AG09319 (cell line): ENCODE data around the gene OLA1.

ENCODE experiments used
- DNase-seq: peaks from one replicate; pipeline ENCODE4 v3.0.0-alpha.2; 2010; ENCODE audit warnings: low read depth; ENCODE audit errors: extremely low read depth
- TF ChIP-seq, protein P1 (sequence below): IDR thresholded peaks from 2 replicates; pipeline ENCODE4 v1.5.1; 2011; ENCODE audit warnings: low read depth, mild to moderate bottlenecking, inconsistent platforms, low read length, moderate library complexity

The OLA1 gene

DNA sequence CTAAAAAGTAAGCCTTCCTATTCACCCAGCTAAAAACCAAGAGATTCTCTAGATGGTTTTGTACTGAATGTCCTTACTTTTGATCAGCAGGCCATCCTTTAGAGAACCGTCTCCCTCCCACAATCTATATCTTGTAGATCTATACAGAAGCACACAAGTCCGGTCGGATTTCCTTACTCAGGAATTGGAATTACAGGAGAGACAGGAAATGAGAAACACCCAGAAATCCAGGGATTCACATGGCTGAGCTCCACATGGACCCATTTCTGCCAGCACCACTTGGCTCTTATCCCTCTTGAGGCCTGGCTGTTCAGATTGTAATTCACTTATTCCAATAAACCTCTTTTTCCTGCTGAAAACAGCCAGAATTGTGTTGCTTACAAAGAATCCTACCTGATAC, 4.5 kb downstream of the OLA1 start:
- TF ChIP-seq, protein P1, sequence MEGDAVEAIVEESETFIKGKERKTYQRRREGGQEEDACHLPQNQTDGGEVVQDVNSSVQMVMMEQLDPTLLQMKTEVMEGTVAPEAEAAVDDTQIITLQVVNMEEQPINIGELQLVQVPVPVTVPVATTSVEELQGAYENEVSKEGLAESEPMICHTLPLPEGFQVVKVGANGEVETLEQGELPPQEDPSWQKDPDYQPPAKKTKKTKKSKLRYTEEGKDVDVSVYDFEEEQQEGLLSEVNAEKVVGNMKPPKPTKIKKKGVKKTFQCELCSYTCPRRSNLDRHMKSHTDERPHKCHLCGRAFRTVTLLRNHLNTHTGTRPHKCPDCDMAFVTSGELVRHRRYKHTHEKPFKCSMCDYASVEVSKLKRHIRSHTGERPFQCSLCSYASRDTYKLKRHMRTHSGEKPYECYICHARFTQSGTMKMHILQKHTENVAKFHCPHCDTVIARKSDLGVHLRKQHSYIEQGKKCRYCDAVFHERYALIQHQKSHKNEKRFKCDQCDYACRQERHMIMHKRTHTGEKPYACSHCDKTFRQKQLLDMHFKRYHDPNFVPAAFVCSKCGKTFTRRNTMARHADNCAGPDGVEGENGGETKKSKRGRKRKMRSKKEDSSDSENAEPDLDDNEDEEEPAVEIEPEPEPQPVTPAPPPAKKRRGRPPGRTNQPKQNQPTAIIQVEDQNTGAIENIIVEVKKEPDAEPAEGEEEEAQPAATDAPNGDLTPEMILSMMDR = no peak
- DNase-seq = no peak

DNA sequence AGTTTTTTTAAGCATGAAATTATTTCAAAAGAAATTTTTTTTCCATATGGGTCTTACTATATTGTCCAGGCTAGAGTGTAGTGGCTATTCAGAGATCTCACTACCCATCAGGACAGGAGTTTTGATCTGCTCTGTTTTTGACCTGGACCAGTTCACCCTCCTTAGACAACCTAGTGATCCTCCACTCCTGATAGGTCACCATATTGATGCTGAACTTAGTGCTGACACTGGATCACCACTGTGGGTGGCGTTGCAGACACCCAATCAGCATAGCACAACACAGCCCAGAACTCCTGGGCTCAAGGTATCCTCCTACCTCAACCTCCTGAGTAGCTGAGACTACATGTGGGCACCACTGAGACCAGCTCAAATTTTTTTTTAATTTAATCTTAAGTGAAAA, 8.2 kb downstream of the OLA1 start:
- TF ChIP-seq, protein P1 = no peak
- no peak for DNase-seq

DNA sequence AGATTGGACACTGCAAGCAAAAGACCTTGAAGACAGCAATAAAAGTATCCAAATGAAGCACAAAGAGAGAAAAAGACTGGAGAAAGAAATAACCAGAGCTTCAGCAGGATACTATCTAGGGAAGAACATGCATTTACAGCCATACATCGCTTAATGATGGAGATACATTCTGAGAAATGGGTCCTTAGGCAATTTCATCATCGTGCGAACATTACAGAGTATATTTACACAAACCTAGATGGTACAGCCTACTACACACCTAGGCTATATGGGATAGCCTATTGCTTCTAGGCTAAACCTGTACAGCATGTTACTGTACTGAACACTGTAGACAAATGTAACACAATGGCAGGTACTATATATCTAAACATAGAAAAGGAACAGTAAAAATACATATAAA, 11.9 kb downstream of the OLA1 start:
- TF ChIP-seq, protein P1 = no peak

DNA sequence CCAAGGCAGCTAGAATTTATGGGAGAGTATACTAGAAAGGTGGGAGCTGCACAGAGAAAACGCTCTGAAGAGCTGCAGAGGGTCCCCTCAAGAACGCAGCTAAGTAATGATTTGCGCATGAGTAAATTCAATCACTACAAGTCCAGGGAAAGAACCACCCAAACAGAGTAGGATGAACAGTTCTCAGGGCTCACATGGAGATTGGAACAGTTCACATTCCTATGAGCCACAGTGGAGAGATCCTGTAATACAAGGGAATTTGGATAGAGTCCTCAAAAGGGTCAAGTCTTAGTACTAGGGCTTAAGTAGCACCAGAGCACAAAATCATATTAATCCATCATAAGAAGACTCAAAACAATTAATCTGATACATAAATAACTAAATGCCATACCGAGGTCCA, 12.7 kb downstream of the OLA1 start:
- TF ChIP-seq, protein P1 = no peak
- DNase-seq = no peak

More for the DNA sequence above, 11.9 kb downstream of the OLA1 start:
- DNase-seq = no peak

DNA sequence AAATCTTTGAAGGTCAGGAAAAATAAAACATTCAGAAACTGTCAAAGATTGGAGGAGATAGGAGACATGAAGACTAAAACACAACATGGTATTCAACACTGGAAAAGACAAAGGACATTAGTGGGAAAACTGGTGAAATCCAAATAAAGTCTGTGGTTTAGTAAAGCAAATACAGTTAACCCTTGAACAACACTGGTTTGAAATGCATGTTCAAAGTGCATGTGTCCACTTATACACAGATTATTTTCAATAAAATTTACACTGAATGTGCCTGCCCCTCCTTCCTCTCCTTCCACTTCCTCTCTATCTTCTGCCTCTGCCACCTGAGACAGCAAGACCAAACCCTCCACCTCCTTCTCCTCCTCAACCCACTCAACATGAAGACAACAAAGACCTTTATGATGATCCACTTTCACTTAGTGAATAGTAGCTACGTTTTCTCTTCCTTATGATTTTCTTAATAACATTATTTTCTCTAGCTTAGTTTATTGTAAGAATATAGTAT, 14.5 kb downstream of the OLA1 start:
- TF ChIP-seq, protein P1 = no peak
- no peak for DNase-seq

DNA sequence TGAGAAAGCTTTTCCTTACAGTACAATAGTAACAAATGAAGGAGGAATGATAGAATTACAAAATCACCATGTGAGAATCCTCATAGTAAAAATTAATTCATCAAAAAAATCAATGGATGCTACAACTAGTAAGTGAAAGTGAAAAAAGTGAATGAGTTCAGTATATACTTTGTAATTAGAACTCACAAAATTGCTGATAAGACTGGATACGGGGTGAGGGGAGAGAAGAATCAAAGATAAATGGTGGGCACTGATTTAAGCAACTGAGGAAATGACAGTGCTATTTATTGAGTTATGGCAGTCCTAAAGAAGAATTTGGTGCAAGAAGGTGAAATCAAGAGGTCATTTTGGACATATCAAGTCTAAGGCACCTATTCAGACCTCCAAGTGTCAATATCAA, 20.6 kb downstream of the OLA1 start:
- TF ChIP-seq, protein P1 = no peak
- no peak for DNase-seq

DNA sequence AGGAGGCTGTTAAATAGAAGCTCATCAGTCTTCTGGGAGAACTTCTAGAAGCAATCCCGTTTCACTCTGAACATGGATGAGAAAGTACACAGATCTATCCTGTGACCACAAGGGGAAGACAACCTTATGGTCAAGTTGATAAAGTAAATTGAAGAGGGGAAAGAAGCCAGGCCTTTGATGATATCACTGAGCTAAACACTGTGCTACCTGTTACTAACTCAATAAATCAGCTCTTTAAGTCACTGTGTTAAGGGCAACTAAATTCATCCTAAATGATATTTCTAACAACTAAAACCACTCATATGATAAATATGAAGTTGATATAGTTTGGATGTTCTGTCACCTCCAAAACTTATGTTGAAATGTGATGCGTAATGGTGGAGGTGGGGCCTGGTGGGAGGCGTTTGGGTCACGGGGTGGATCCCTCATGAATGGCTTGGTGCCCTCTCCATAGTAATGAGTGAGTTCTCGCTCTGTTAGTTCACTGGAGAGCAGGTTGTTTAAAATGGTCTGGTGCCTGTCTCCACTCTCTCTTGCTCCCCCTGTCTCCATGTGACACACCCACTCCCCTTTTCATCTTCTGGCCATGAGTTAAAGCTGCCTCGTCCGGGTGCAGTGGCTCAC, 23.6 kb downstream of the OLA1 start:
- TF ChIP-seq, protein P1 = no peak
- DNase-seq = no peak
